ENCODE measurements around the gene LIPI.
A peak's percentile ranks its signal among the peaks of the same experiment; 100 is the strongest.

The LIPI gene

GRCh38 chr21:14259747-14260146, 49.0 kb upstream of the LIPI start:
- Histone ChIP-seq H3K27ac (ENCODE audit: extremely low read depth, low read depth, low read length) (no peak overlapping the region), H3K4me1 (ENCODE audit: control insufficient read depth, insufficient read depth, low read length) (peaks cover 7% of the 10 kb centered on the region), H3K9me3 (ENCODE audit: control insufficient read depth, insufficient read depth, low read depth, low read length) (no peaks in the 10 kb centered on the region), H3K36me3 (ENCODE audit: control insufficient read depth in 2 of 2, insufficient read depth in 1 of 2, low read length in 2 of 2) (no peaks in the 10 kb centered on the region), H3K4me3 (ENCODE audit: low read depth, low read length) (no peak overlapping the region)
- no peak for TF ChIP-seq GLIS2 (tag by site-specific recombination; IDR thresholded peaks at IDR 0.05)
- no peak for TF ChIP-seq ZNF121 (tag by site-specific recombination; IDR thresholded peaks at IDR 0.05)
- no peak for TF ChIP-seq CTCF (tag by site-specific recombination; IDR thresholded peaks at IDR 0.05)
- TF ChIP-seq ZNF175 (tag by site-specific recombination; IDR thresholded peaks at IDR 0.05) = no peak
- TF ChIP-seq ZNF621 (tag by site-specific recombination; IDR thresholded peaks at IDR 0.05) = no peak
- TF ChIP-seq ZNF174 (tag by site-specific recombination; IDR thresholded peaks at IDR 0.05) = no peak
- no peak for TF ChIP-seq ZFHX2 (tag by site-specific recombination; conservative IDR thresholded peaks at IDR 0.05)
- no peak for TF ChIP-seq ZBTB8A (tag by site-specific recombination; IDR thresholded peaks at IDR 0.05)
- no peak for TF ChIP-seq GLIS1 (tag by site-specific recombination; IDR thresholded peaks at IDR 0.05)
- TF ChIP-seq SCRT2 (tag by site-specific recombination; IDR thresholded peaks at IDR 0.05) = 0 out of 2 replicates have a peak, but pooled peaks have one; percentile 13
- TF ChIP-seq KLF7 (tag by site-specific recombination; IDR thresholded peaks at IDR 0.05; ENCODE audit: borderline replicate concordance) = no peak
- no peak for TF ChIP-seq PBX3 (CRISPR knock-in tag; IDR thresholded peaks at IDR 0.05)
- TF ChIP-seq ZNF473 (tag by site-specific recombination; IDR thresholded peaks at IDR 0.05) = no peak
- TF ChIP-seq HOXD13 (CRISPR knock-in tag; IDR thresholded peaks at IDR 0.05; ENCODE audit: borderline replicate concordance) = no peak
- peak; percentile 56 for TF ChIP-seq ZNF654 (tag by site-specific recombination; IDR thresholded peaks at IDR 0.05; ENCODE audit: low read depth)
- TF ChIP-seq ZBTB21 (tag by site-specific recombination; IDR thresholded peaks at IDR 0.05) = no peak
- ChIA-PET POLR2A (no interaction called here), CTCF (interaction anchor here (0.6 to 2.3 kb wide), 32 partner anchors 8 to 1273 kb away, joined by 3 to 8 read pairs (median 4); no protein-coding TSS in a partner anchor)

- POLR2A ChIA-PET = no interaction called here
- no peak for TF ChIP-seq ZNF174 (tag by site-specific recombination; IDR thresholded peaks at IDR 0.05)
- Histone ChIP-seq H3K4me1 (ENCODE audit: control insufficient read depth, insufficient read depth, low read length) (no peaks in the 10 kb centered on the region), H3K9me3 (ENCODE audit: control insufficient read depth, insufficient read depth, low read depth, low read length) (no peaks in the 10 kb centered on the region), H3K36me3 (ENCODE audit: control insufficient read depth in 2 of 2, insufficient read depth in 1 of 2, low read length in 2 of 2) (no peaks in the 10 kb centered on the region), H3K27ac (ENCODE audit: extremely low read depth, low read depth, low read length) (no peak overlapping the region), H3K4me3 (ENCODE audit: low read depth, low read length) (no peak overlapping the region)
- CTCF ChIA-PET = interaction anchor here (1.0 to 2.8 kb wide), 2 partner anchors 10 to 1231 kb away, joined by 3 to 14 read pairs; no protein-coding TSS in a partner anchor
Observed at GRCh38 chr21:14251336-14251735, 40.6 kb upstream of the LIPI start.

GRCh38 chr21:14245711-14246110, 35.0 kb upstream of the LIPI start:
- CTCF ChIA-PET = interaction anchor here (0.5 to 1.6 kb wide), 3 partner anchors 14 to 485 kb away, joined by 3 to 8 read pairs (median 3); no protein-coding TSS in a partner anchor
- H3K4me3 ChIP-seq (ENCODE audit: low read depth, low read length) = no peak overlapping the region
- H3K36me3 ChIP-seq (ENCODE audit: control insufficient read depth in 2 of 2, insufficient read depth in 1 of 2, low read length in 2 of 2) = no peaks in the 10 kb centered on the region
- POLR2A ChIA-PET = no interaction called here
- TF ChIP-seq ZNF2 (tag by site-specific recombination; IDR thresholded peaks at IDR 0.05) (no peak), BCL6B (tag by site-specific recombination; IDR thresholded peaks at IDR 0.05) (no peak), ZBTB48 (tag by site-specific recombination; IDR thresholded peaks at IDR 0.05) (no peak), ZNF26 (tag by site-specific recombination; IDR thresholded peaks at IDR 0.05) (no peak), ZNF791 (tag by site-specific recombination; IDR thresholded peaks at IDR 0.05) (no peak), REPIN1 (tag by site-specific recombination; IDR thresholded peaks at IDR 0.05; ENCODE audit: low read depth) (no peak), ZNF776 (tag by site-specific recombination; IDR thresholded peaks at IDR 0.05; ENCODE audit: borderline replicate concordance) (no peak)
- no peaks in the 10 kb centered on the region for H3K9me3 ChIP-seq (ENCODE audit: control insufficient read depth, insufficient read depth, low read depth, low read length)
- H3K27ac ChIP-seq (ENCODE audit: extremely low read depth, low read depth, low read length) = no peak overlapping the region
- no peaks in the 10 kb centered on the region for H3K4me1 ChIP-seq (ENCODE audit: control insufficient read depth, insufficient read depth, low read length)
